NB4 (cell line): ENCODE data around the gene KCTD17.

Experiments used
- MAX ChIP-seq: IDR thresholded peaks from 2 replicates; pipeline ENCODE4 v1.6.1; 2011; ENCODE audit warnings: low read depth, low read length
- MYC ChIP-seq: IDR thresholded peaks from 2 replicates; pipeline ENCODE4 v1.6.1; 2011; ENCODE audit warnings: low read depth, low read length
- POLR2A ChIP-seq: IDR thresholded peaks from 2 replicates; pipeline ENCODE4 v1.6.1; 2011; ENCODE audit warnings: mild to moderate bottlenecking; ENCODE audit not compliant: insufficient read length; ENCODE audit errors: extremely low read depth
- TF ChIP-seq, protein P1 (sequence below): IDR thresholded peaks from one replicate; pipeline ENCODE4 v1.5.1; 2012; ENCODE audit warnings: low read depth, low read length

- TF ChIP-seq, protein P1, sequence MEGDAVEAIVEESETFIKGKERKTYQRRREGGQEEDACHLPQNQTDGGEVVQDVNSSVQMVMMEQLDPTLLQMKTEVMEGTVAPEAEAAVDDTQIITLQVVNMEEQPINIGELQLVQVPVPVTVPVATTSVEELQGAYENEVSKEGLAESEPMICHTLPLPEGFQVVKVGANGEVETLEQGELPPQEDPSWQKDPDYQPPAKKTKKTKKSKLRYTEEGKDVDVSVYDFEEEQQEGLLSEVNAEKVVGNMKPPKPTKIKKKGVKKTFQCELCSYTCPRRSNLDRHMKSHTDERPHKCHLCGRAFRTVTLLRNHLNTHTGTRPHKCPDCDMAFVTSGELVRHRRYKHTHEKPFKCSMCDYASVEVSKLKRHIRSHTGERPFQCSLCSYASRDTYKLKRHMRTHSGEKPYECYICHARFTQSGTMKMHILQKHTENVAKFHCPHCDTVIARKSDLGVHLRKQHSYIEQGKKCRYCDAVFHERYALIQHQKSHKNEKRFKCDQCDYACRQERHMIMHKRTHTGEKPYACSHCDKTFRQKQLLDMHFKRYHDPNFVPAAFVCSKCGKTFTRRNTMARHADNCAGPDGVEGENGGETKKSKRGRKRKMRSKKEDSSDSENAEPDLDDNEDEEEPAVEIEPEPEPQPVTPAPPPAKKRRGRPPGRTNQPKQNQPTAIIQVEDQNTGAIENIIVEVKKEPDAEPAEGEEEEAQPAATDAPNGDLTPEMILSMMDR = no peak
- no peak for TF ChIP-seq MAX
- no peak for TF ChIP-seq MYC
- TF ChIP-seq POLR2A = no peak
Measured at GRCh38 chr22:37095113-37095512, 43.6 kb downstream of the KCTD17 start.
